ENCODE results near the gene SHISA7.
A peak's percentile ranks its signal among the peaks of the same experiment; 100 is the strongest.
"Not testable (repeated sequence)": the region's sequence is repeated elsewhere in the genome, so short reads cannot be mapped to it uniquely, and the experiment has no call there.

The SHISA7 gene

DNA sequence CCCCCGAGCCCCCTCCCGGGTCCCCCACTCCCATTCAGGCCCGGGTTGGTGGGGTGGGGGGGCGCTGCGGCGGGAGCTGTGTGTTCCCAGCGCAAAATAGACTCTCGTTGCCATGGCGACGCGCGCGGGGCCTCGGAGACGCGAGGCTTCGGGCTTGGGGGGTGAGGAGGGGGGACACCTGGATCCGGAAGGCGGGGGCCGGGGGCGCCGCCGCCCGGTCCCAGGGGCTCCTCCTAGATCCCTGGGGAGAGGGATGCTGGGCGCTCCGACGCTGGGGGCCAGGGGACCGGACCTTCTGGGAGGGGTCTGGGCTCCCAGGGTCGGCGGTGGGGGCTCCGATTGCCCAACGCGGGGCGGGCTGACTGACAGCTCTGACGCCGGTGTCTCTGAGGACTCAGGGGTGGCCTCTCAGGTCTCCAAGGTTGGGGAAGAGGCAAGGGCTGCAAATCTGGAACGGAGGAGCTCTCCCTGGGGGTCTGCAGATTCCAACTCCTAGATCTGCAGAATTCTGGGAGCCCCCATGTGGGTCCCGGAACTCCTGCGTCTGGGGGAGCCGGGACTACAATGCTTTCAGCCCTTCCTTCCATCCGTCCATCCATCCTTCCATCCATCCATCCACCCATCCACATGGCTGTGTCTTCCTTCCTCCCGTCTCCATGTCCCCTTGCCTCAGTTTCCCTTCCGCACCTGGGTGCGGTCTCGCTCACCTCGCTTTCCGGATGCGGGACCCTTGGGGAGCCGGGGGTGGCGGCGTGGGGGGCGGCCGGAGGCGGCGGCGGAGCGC lies 9.1 kb upstream of the SHISA7 start:
- in situ Hi-C loops (cut with HindIII; ENCODE audit: low pct_ligation_motif_present, low pct_unique_long_range_greater_than_20kb, low sequenced_read_pairs), result no loop called here

GRCh38 chr19:55451163-55451964 lies 8.3 kb upstream of the SHISA7 start:
- in situ Hi-C loops (cut with HindIII; ENCODE audit: low pct_ligation_motif_present, low pct_unique_long_range_greater_than_20kb, low sequenced_read_pairs), result no loop called here
- DNase-seq, result no peak

More for the DNA sequence above, 9.1 kb upstream of the SHISA7 start:
- DNase-seq, result no peak

GRCh38 chr19:55449469-55449868 lies 6.4 kb upstream of the SHISA7 start:
- DNase-seq, result no peak
- in situ Hi-C loops (cut with HindIII; ENCODE audit: low pct_ligation_motif_present, low pct_unique_long_range_greater_than_20kb, low sequenced_read_pairs), result no loop called here

DNA sequence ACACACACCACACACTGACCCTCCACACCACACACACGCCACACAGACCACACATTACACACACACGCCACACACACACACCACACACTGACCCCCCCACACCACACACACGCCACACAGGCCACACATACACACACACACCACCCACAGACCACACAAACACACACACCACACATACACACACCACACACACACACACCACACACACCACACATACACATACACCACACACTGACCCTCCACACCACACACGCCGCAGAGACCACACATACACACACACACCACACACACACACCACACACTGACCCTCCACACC lies 5.0 kb upstream of the SHISA7 start:
- DNase-seq; in situ Hi-C loops (cut with HindIII; ENCODE audit: low pct_ligation_motif_present, low pct_unique_long_range_greater_than_20kb, low sequenced_read_pairs): not testable (repeated sequence)

- in situ Hi-C loops (cut with HindIII; ENCODE audit: low pct_ligation_motif_present, low pct_unique_long_range_greater_than_20kb, low sequenced_read_pairs), result no loop called here
- DNase-seq, result peak; percentile 61
These were observed 4.5 kb upstream of the SHISA7 start for GRCh38 chr19:55447421-55448174.

DNA sequence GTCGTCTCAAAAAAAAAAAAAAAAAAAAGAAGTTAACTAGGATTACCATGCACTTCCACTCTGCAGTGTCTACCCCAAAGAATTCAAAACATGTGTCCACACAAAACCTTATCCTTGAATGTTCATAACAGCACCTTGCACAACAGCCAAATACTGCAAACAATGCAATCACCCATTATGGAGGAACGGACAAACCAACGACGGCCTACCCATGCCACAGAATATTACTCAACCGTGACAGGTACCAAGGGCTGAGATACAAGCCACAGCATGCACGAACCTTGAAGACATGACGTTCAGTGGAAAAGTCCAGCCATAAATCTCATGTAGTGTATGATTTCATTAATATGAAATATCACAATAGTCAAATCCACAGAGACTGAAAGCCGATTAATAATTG lies 3.0 kb upstream of the SHISA7 start:
- DNase-seq, result no peak
- in situ Hi-C loops (cut with HindIII; ENCODE audit: low pct_ligation_motif_present, low pct_unique_long_range_greater_than_20kb, low sequenced_read_pairs), result no loop called here

- DNase-seq, result no peak
- in situ Hi-C loops (cut with HindIII; ENCODE audit: low pct_ligation_motif_present, low pct_unique_long_range_greater_than_20kb, low sequenced_read_pairs), result no loop called here
These were observed 1.5 kb upstream of the SHISA7 start for GRCh38 chr19:55444646-55445045.

- no peak for DNase-seq
- in situ Hi-C loops (cut with HindIII; ENCODE audit: low pct_ligation_motif_present, low pct_unique_long_range_greater_than_20kb, low sequenced_read_pairs), result no loop called here
These were observed 852 bp upstream of the SHISA7 start for GRCh38 chr19:55443824-55444480.

- in situ Hi-C loops (cut with HindIII; ENCODE audit: low pct_ligation_motif_present, low pct_unique_long_range_greater_than_20kb, low sequenced_read_pairs), result no loop called here
- no peak for DNase-seq
These were observed 633 bp downstream of the SHISA7 start for GRCh38 chr19:55442372-55442961.

DNA sequence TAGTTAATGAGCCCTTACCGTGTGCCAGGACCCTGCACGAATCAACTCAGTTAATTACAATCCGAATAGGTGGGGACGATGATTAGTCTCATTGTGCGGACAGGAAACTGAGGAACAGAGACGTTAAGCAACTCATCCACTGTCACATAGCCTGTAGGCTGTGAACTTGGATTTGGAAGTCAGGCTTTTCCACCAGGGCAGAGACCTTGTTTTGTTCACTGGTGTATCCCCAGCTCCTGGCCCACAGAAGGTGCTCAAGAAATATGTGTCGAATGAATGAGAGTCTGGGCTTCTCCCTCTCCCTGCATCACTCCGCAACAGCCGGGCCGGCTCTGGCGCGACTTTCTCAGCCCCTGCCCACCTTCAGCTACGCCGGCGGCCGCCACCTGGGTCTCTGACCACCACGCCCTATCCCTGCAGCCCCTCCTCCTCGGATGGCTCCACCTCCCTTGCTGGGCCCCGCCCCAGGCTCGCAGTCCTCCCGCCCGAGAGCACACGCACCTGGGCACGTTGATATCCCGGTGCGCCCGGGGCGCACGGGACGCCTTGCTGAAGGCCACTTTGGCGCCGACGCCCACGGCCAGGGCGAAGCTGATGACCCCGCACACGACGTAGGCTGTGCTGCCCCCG lies 1.3 kb downstream of the SHISA7 start:
- DNase-seq, result no peak
- in situ Hi-C loops (cut with HindIII; ENCODE audit: low pct_ligation_motif_present, low pct_unique_long_range_greater_than_20kb, low sequenced_read_pairs), result no loop called here

DNA sequence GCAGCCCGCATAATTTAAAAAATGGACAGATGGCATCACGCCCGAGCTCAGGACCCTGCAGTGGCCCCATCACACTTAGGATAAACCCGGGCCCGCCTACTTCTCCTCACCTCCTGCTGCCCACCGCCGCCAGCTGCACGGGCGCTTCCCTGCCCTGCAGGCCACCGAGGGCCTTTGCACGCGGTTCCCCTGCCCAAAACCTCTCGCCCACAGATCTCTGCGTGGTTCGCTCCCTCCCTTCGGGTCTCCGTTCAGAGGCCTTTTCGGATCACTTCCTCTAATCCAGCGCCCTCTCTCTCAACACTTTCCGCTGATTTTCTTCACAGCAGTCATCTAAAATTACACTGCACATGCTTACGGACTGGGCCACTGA lies 1.8 kb downstream of the SHISA7 start:
- in situ Hi-C loops (cut with HindIII; ENCODE audit: low pct_ligation_motif_present, low pct_unique_long_range_greater_than_20kb, low sequenced_read_pairs), result no loop called here
- DNase-seq, result no peak

- in situ Hi-C loops (cut with HindIII; ENCODE audit: low pct_ligation_motif_present, low pct_unique_long_range_greater_than_20kb, low sequenced_read_pairs), result no loop called here
- DNase-seq, result no peak
These were observed 2.5 kb downstream of the SHISA7 start for GRCh38 chr19:55440411-55441105.

DNA sequence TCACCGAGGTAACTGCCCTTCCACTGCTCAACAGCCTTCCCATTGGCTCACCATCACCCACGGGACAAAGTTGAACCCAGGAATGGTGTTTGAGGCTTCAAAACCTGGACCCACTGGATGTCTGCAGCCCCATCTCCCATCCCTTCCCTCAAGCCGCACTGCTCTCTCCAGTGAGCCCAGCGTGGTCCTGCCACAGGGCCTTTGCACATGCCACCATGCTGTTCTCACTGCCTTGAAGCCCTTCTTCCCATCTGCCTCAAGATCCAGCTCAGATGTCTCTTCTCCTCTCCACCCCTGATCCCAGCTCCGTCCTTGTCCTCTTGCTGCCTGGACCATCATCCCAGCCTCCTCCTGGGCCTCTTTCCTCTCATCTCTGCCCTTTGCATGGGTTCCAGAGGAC lies 4.0 kb downstream of the SHISA7 start:
- in situ Hi-C loops (cut with HindIII; ENCODE audit: low pct_ligation_motif_present, low pct_unique_long_range_greater_than_20kb, low sequenced_read_pairs), result no loop called here
- no peak for DNase-seq

DNA sequence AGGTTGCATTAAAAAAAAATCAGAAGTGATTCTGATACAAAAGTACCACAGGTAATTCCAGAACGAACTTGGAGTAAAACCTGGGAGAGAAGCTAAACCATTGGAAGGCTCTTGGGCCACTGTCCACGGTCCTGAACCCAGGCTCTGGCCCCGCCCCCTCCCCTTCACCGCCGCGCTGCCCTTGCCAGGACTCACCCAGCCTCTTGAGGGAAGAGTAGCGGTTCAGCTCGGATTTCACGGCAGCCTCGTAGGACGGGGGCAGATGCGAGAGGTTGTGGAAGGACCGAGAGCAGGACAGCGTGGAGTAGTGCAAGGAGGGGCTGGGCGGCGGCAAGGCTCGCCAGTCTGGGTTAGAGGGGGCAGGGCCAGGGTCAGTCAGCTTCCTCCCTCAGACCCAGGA lies 5.7 kb downstream of the SHISA7 start:
- DNase-seq, result peak; percentile 77
- in situ Hi-C loops (cut with HindIII; ENCODE audit: low pct_ligation_motif_present, low pct_unique_long_range_greater_than_20kb, low sequenced_read_pairs), result no loop called here

DNA sequence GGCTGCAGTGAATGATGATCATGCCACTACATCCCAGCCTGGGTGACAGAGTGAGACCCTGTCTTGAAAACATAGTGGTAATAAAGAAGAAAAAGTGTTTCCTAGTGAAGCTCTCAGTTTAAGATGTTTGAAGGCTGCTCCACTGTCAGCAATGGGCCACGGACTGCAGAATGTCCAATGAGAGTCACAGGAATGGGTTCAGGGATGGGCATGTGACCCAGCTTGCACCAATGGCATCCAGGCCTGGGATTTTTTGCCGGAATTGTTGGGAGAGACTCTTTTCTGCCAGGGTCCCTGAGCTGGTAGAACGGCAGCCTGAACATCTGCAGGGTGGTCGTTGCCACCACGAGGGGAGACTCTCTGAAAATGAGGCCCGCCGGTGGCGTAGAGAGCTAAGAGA lies 6.3 kb downstream of the SHISA7 start:
- no peak for DNase-seq
- in situ Hi-C loops (cut with HindIII; ENCODE audit: low pct_ligation_motif_present, low pct_unique_long_range_greater_than_20kb, low sequenced_read_pairs), result no loop called here

GRCh38 chr19:55435020-55435419 lies 8.1 kb downstream of the SHISA7 start:
- DNase-seq, result no peak
- in situ Hi-C loops (cut with HindIII; ENCODE audit: low pct_ligation_motif_present, low pct_unique_long_range_greater_than_20kb, low sequenced_read_pairs), result no loop called here

GRCh38 chr19:55434356-55434919 lies 8.7 kb downstream of the SHISA7 start:
- no peak for DNase-seq
- in situ Hi-C loops (cut with HindIII; ENCODE audit: low pct_ligation_motif_present, low pct_unique_long_range_greater_than_20kb, low sequenced_read_pairs), result no loop called here
